ENCODE results near the gene NCOA1. TPM values are rescaled to one million over a fixed set of nuclear protein-coding genes. Genes with fewer than 3 reads are reported as not detected.
"Not testable (repeated sequence)": the region's sequence is repeated elsewhere in the genome, so short reads cannot be mapped to it uniquely, and the experiment has no call there.

NCOA1 gene
- total RNA-seq, 1 experiment from 2014 or later, result 19.9 TPM

DNA sequence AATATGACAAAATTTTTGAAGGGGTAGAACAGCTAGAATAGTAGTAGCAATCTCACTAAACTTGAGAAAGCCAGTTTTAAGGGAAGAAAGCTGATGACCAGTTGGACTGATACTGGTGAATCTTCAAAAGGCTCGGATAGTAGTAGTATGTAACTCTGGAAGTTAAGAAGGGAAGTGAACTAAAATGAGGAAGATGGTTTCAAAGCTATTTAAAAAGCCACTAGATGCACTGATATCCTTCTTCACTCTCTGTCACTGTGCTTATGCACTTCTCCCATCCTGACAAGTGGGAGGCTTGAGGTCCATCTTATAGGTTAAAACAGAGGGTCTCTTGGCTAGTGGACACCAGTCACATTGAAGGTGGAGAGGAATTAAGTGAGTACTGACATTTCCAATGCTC lies 141.1 kb downstream of the NCOA1 start:
- no peak for DNase-seq (ENCODE audit: low spot score)

DNA sequence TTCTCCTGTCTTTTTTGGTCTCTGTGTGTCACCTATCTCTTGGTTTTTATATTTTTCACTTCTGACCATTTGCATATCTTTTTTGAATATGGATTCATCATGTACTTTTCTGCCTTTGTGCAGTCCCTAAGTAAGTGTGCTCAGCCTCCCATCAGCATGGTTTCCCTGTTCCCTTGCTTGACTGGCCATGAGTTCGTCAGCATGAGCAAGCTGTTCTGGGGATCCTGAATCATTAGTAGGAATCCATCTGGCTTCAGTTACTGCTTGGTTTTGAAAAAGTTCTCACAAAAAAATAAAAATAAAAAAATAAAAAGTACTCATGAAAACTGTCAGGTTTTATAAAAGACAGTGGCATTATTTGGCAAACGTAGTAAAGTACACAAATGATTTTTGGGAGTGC lies 144.1 kb downstream of the NCOA1 start:
- DNase-seq (ENCODE audit: low spot score), result no peak

DNA sequence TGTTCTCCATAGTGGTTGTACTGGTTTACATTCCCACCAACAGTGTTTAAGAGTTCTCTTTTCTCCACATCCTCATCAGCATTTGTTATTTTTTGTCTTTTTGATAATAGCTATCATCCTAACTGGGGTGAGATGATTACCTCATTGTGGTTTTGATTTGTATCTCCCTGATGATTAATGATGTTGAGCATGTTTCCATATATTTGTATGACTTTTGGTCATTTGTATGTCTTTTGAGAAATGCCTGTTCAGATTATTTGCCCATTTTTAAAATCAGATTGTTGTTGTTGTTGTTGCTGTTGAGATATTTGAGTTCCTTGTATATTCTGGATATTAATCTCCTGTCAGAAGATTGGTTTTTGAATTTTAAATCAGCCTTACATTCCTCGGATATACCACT lies 147.5 kb downstream of the NCOA1 start:
- no peak for DNase-seq (ENCODE audit: low spot score)

DNA sequence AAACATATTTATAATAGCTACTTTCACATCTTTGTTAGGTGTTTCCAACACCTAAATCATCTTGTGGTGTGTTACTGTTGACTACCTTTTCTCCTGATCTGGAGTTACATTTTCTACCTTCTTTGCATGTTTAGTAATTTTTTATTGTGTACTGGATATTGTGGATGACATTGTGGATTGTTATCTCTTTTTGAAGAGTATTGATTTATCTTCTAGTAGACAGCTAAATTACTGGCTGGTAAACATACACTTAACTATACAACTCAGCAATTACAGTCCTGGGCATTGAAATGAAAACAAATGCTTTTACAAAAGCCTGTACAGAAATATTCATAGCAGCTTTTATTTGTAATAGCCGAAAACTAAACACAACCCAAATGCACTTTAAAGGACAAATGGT lies 151.3 kb downstream of the NCOA1 start:
- no peak for DNase-seq (ENCODE audit: low spot score)

DNA sequence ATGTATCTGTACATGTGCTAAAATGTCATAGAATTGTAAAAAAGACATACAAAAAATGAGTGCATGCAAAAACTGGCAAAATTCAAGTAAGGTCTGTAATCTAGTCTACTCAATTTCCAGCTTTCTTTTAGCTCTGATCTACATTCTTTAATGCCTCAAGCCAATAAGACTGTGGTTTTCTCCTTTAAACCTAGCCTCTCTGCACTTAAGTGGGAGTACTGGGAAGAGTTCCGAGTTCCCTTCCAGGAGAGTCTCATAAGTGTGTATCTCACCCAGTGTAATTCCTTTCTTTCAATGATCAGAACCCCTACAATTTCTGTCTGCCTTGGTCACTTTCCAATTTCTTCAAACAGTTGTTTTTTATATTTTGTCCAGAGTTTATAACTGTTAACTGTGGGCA lies 152.0 kb downstream of the NCOA1 start:
- no peak for DNase-seq (ENCODE audit: low spot score)

DNA sequence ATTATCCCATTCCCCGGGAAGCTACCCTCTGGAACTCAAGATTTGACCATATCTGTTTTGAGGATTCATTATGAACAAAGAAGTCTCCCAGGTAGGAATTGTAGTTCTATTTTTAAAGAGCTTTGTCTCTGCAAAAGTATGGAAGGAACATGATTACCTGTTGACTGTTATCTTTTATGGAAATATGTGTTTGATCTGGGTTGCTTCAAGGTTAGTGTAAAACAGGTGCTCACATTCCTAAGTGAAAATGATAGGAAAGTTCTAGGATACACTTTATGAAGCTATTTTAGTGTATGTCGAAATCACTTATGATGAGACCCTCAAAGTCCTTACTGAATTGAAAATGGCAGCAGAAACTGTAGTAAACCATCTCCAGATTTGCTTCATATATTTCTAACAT lies 153.0 kb downstream of the NCOA1 start:
- no peak for DNase-seq (ENCODE audit: low spot score)

DNA sequence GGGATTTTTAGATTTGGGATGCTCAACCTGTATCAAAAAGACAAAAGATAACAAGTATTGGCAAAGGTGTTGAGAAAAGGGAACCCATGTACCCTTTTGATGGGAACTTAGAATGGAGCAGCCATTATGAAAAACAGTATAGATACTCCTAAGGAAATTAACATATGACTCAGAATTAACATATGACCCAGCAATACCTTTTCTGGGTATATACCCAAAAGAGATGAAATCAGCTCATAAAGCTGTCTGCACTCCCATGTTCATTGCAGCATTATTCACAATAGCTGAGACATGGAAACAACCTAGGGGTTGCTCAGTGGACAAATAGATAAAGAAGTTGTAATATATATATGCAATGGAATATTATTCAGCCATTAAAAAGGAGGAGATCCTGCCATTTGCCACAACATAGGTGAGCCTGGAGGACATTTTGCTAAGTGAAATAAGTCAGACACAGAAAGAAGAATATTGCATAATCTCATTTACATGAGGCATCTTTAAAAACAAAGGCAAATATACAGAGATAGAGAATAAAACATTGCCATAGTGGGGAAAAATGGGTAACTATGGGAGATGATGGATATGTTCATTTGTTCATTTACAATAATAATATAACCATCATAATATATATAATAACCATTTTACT lies 160.1 kb downstream of the NCOA1 start:
- DNase-seq (ENCODE audit: low spot score), result no peak

DNA sequence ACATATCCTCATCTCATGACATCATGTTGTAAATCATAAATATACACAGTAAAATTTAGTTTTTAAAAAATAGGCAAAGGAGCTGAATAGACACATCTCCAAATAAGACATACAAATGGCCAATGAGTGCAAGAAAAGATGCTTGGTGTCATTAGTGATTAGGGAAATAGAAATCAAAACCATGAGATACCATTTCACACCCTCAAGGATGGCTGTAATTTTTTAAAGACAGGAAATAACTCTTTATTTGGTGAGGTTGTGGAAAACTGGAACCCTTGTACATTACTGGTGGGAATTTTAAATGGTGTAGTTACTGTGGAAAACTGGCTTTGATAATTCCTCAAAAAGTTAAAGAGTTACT lies 160.6 kb downstream of the NCOA1 start:
- no peak for DNase-seq (ENCODE audit: low spot score)

DNA sequence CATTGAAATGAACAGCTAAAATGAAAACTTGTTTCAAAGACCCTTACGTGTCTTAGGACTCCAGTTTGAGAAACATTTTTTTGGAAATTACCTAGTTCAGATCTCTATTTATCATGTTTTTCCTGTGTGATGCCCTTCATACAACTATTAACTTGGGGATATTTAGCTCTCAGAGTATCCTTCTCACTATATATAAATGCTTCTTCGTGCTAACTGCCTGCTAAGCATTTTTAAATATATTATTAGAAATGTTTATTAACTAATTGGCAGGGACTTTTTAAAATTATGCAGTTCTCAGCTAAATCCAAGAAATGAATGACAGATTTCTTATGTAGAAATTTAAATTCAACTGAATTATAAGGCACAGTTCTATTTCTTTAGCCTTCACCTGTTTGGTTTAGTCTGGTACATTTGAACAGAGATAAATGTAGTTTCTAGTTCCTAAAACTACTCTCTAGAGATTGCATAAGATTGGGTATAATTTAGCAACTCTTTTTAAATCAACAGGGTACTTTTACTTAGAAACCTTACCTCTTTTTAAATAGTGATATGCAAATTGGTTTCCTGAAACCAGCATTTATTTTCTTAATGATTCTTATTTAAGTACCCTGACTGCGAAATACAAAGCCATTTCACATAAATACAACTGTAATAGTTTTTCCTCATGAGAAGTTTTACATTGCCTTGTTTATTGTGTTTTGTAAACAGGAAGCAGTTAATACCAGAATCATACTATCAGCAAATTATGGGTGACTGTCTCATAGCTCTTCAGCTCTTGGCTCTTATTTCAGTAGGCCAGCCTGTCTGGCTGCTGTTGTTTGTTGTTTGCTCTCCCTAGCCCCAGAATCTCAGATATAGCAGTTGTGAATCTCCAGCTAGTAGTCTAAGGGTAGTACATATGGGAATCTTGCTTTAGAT lies 161.5 kb downstream of the NCOA1 start:
- DNase-seq (ENCODE audit: low spot score), result no peak

DNA sequence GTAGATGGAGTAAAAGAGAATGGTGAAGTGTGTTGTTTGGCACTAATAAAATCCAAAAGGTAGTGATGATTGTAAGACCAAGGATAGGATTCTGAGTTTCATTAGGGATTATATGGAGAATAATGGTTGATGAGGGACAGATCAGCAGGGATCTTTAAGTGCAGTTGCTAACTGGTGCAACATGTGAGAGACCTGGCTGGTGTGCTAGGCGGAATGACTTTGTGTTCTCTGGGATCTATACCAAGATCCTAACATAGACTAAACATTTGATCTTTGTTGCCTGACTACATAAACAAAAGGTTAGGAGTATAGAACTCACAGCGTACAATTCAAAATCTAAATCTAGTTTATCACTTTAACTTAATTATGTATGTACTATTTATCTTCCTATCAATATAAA lies 166.8 kb downstream of the NCOA1 start:
- no peak for DNase-seq (ENCODE audit: low spot score)

DNA sequence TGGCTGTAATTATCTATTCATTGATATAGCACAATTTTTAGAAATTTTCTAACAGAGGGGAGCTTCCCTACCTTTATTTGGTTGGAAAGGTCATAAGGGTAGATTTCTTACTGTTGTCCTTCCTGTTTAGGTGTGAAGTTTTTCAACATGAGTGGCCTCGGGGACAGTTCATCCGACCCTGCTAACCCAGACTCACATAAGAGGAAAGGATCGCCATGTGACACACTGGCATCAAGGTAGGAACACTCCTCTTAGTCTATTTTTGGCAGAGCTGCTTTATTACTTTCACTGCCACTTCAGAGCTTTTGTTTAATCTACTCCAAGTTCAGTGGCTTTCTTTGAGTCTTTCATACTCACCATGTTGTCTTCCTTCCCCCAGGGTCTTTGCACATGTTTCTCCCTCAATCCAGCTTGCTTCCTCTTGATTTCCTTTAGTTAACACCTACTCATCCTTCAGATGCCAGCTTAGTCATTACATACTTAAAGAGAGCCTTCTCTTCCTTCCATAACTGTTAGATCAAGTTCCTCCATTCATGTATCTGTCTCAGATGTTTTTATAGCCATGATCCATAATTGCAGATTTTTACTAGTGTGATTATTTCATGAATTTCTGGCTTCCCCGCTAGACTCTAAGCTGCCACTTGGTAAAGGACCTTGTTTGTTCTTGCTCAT lies 167.6 kb downstream of the NCOA1 start:
- no peak for DNase-seq (ENCODE audit: low spot score)

DNA sequence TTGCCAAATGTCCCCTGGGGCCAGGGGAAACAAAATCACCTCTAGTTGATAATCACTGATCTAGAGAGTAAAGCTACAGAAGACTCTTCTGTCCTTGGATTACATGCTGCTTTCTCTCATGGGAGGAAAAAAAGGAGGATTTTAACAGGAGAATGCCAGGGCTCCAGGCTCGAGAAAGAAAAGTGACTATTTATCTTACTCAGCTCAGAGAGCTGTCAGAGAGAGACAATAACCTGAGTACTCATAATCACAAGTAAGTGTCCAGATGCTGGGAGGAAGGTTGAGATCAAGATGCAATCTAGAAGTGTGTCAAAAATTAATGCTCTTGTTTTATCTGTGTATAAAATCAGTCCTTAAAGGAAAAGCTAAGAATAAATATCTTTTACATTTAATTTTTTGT lies 168.8 kb downstream of the NCOA1 start:
- no peak for DNase-seq (ENCODE audit: low spot score)

DNA sequence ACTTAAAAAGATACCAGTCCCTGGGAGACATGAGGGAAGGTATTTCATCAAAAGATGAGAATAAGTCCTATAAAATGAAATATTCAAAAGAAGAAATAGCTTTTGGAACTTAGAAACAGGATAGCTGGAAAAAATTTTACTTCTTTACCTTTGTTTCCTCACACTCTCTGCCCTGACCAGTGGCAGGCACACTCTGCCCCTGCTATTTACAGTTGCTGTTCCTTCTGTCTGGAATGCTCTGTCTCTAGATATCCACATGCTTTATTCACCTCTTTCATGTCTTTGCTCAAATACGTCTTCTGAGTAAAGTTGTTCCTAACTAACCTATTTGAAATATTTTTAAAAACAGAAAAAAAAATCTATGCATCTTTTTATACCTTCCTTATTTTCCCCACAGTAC lies 176.5 kb downstream of the NCOA1 start:
- DNase-seq (ENCODE audit: low spot score), result no peak

DNA sequence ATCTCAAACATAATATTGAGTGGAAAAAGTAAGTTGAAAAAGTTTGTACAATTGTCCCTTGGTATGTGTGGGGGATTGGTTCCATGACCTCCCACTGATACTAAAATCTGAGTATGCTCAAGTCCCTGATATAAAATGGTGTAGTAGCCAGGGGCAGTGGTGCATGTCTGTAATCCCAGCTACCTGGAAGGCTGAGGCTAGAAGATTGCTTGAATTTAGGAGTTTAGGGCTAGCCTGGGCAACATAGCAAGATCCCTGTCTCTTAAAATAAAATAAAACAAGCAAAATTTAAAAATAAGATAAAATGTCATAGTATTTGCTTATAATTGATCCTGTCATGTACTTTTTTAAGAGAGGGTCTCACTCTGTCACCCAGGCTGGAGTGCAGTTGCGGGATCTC lies 180.2 kb downstream of the NCOA1 start:
- DNase-seq (ENCODE audit: low spot score), result no peak

DNA sequence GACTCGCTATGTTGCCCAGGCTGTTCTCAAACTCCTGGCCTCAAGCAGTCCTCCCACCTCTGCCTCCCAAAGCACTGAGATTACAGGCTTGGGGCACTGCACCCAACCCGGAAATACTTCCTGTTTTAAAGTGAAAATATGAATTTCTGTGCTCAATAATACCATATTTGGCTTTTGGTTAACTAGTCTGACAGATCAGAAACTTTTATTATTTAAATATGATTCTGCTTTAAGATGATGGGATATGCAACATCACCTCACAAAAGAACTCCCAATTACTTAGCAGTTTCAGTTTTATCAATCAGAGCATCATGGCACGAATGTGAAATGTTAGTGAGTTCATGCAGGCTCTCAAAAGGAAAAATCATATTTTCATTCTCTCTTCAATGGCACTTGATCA lies 181.5 kb downstream of the NCOA1 start:
- DNase-seq (ENCODE audit: low spot score), result no peak

DNA sequence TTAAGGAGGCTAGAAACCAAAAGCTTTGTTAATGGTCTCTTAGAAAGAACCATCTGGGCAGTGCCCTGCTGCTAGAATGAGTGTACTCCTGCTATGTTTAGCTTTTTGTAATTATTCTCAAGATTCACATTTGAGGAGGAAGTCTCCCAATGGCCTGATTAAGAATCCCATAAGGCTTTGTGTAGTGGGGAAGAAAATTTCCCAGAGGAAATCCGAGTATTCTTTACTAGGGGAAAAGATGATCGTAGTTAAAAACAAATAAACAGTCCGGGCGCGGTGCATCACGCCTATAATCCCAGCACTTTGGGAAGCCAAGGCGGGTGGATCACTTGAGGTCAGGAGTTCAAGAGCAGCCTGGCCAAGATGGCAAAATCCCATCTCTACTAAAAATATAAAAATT lies 184.3 kb downstream of the NCOA1 start:
- DNase-seq (ENCODE audit: low spot score), result no peak

DNA sequence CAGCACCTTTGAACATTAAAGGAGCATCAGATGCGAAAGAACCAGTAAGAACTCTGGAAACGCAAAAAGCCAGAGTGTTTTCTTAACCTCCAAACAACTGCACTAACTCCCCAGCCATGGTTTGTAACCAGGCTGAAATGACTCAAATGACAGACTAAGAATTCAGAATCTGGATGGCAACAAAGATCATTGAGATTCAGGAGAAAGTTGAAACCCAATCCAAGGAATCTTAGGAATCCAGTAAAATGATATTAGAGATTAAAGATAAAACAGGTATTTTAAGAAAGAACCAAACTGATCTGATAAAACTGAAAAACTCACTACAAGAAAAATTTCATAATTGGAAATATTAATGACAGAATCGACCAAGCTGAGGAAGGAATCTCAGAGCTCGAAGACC lies 185.4 kb downstream of the NCOA1 start:
- no peak for DNase-seq (ENCODE audit: low spot score)

DNA sequence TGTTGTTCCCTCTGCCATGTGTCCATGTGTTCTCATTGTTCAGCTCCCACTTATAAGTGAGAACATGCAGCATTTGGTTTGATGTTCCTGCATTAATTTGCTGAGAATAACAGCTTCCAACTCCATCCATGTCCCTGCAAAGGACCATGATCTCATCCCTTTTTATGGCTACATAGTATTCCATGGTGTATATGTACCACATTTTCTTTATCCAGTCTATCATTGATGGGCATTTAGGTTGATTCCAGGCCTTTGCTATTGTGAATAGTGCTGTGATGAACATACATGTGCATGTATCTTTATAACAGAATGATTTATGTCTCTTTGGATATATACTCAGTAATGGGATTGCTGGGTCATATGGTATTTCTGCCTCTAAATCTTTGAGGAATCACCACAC lies 187.0 kb downstream of the NCOA1 start:
- DNase-seq (ENCODE audit: low spot score), result not testable (repeated sequence)

DNA sequence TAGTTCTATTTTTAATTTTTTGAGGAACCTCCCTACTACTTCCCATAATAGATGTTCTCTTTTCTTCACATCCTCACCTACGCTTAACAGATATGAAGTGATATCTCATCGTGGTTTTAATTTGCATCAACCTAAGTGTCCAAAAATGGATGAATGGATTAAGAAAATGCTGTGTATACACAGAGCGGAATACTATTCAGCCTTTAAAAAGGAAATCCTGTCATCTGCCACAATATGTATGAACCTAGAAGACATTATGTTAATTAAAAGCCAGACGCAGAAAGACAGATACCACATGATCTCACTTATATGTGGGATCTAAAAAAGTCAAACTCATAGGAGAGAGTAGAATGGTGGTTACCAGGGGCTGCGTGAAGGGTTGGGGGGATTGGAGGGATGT lies 189.1 kb downstream of the NCOA1 start:
- no peak for DNase-seq (ENCODE audit: low spot score)

DNA sequence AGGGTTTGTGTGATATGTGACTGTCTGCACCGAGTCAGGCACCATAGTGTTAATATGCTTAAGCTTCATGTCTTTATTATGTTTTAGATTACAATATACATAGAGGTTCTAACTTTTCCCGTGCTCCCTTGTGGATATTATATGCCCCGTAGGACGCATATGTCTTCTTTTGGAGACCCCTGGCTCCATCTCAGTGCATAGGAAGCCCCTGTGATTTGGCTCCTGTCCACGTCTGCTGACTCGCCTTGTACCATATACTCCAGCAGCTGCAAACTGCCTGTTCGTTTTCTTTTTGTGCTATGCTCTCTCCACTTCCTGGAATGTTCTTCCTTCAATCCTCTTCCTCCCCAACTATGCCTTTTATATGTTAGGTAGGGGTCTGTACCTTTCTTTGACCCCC lies 191.2 kb downstream of the NCOA1 start:
- no peak for DNase-seq (ENCODE audit: low spot score)

DNA sequence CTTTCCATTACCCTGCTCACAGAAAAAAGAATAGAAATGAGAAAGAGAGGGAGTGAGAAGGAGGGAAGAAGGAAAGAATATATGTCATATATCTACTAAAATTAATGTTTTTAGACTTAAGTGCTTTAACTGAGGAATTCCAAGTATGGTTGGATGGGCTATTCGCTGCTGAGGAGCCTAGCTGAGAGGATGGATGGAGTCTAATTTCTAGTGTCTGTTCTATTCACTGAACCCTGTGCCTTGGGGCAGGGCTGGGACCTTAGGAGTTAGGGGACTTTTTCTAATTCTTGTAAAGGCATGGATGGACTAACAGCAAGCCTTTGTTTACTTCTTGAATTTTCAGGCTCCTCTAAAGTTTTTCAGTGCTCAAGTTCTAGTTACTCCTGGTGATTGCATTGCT lies 192.4 kb downstream of the NCOA1 start:
- DNase-seq (ENCODE audit: low spot score), result no peak

DNA sequence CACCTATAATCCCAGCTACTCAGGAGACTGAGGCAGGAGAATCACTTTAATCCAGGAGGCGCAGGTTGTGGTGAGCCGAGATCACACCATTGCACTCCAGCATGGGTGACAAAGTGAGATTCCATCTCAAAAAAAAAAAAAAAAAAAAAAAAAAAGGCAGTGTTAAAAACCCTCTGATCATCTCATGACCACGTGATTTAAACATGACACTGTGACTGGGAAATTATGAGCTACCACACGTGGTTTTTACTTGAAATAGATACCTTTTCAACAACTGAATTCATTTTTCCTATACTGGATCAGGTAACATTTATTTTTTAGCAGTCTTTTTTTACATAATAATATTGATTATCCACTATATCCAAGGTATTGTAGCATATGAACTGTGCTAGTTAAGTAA lies 199.5 kb downstream of the NCOA1 start:
- no peak for DNase-seq (ENCODE audit: low spot score)

DNA sequence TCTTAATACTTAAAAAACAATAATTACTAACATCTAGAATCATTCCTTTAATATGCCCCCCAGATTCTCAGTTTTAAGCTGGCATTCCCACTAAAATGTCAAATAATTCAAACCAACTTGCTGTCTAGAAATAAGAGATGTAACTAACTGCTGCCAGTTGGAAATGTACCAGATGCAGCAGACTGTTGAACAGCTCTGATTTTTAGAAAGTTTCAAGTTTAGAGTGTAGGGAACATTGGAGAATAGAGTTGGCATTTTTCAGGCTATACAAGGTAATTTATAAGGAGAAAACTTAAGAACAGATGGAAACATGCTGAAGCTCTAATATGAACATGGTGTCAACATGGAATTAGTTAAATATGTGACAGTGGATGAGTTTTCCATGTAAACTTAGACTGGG lies 200.8 kb downstream of the NCOA1 start:
- no peak for DNase-seq (ENCODE audit: low spot score)

All from A172 (cell line).